ENCODE data around the gene C1RL. TPM values are rescaled to one million over a fixed set of nuclear protein-coding genes. Genes with fewer than 3 reads are reported as not detected.

C1RL gene
- total and polyA plus RNA-seq, 7 donors: 2.7 to 17.0 (median 14.6) TPM

- WGBS, 3 donors: 82 to 87% (median 87%) methylated on average over 6 of the region's 6 CpGs
- intact Hi-C loops (cut with DNase I): loop anchor here (1.0 to 10.0 kb wide), 3 partner anchors 168 to 250 kb away; partner anchors contain the start of genes C12orf57 (in 1 of the 2) and TPI1 (in 1 of the 2)
- Histone ChIP-seq H3K4me3 (no peak overlapping the region), H3K27me3 (ENCODE audit: insufficient read depth in 3 of 3, low read length in 2 of 3) (no peaks in the 10 kb centered on the region), H3K27ac (no peak overlapping the region), H3K4me1 (peaks cover 10% of the 10 kb centered on the region), H3K36me3 (ENCODE audit: insufficient read depth in 1 of 2, low read depth in 1 of 2) (no peaks in the 10 kb centered on the region), H3K9me3 (no peaks in the 10 kb centered on the region)
- DNase-seq (no peak), ATAC-seq (no peak)
- no peak for TF ChIP-seq CTCF (IDR thresholded peaks at IDR 0.05)
Measured at GRCh38 chr12:7114851-7115250, 5.8 kb upstream of the C1RL start.

GRCh38 chr12:7114008-7114407 is 5.0 kb upstream of the C1RL start:
- no peaks in the 10 kb centered on the region for H3K36me3 ChIP-seq (ENCODE audit: insufficient read depth in 1 of 2, low read depth in 1 of 2)
- H3K27ac ChIP-seq: no peak overlapping the region
- ATAC-seq (no peak), DNase-seq (no peak)
- H3K4me3 ChIP-seq: no peak overlapping the region
- WGBS, 3 donors: 87 to 90% (median 87%) methylated on average over 11 of the region's 11 CpGs
- intact Hi-C loops (cut with DNase I): loop anchor here (1.0 to 10.0 kb wide), 3 partner anchors 167 to 249 kb away; partner anchors contain the start of genes C12orf57 (in 1 of the 2) and TPI1 (in 1 of the 2)
- H3K27me3 ChIP-seq (ENCODE audit: insufficient read depth in 3 of 3, low read length in 2 of 3): no peaks in the 10 kb centered on the region
- TF ChIP-seq CTCF (IDR thresholded peaks at IDR 0.05): no peak
- H3K4me1 ChIP-seq: peaks cover 10% of the 10 kb centered on the region
- H3K9me3 ChIP-seq: no peaks in the 10 kb centered on the region

GRCh38 chr12:7113389-7113871 is 4.4 kb upstream of the C1RL start:
- H3K27me3 ChIP-seq (ENCODE audit: insufficient read depth in 3 of 3, low read length in 2 of 3): no peaks in the 10 kb centered on the region
- whole genome bisulfite sequencing, 3 donors: 39 to 46% (median 39%) methylated on average over 5 of the region's 5 CpGs
- intact Hi-C loops (cut with DNase I): loop anchor here (5.0 to 10.0 kb wide), 2 partner anchors 166 to 249 kb away; partner anchors contain the start of gene TPI1 (in 1 of the 2)
- H3K4me1 ChIP-seq: peaks cover 10% of the 10 kb centered on the region
- no peak overlapping the region for H3K27ac ChIP-seq
- ATAC-seq (peak in 2 of 4 donors; percentile 27 to 48), DNase-seq (no peak)
- peak; percentile 81 for TF ChIP-seq CTCF (IDR thresholded peaks at IDR 0.05)
- H3K4me3 ChIP-seq: no peak overlapping the region
- H3K36me3 ChIP-seq (ENCODE audit: insufficient read depth in 1 of 2, low read depth in 1 of 2): no peaks in the 10 kb centered on the region
- H3K9me3 ChIP-seq: no peaks in the 10 kb centered on the region

- intact Hi-C loops (cut with DNase I): loop anchor here (5.0 to 10.0 kb wide), 2 partner anchors 165 to 247 kb away; partner anchors contain the start of gene TPI1 (in 1 of the 2)
- Histone ChIP-seq H3K4me3 (no peak overlapping the region), H3K36me3 (ENCODE audit: insufficient read depth in 1 of 2, low read depth in 1 of 2) (no peaks in the 10 kb centered on the region), H3K9me3 (no peaks in the 10 kb centered on the region), H3K27me3 (ENCODE audit: insufficient read depth in 3 of 3, low read length in 2 of 3) (no peaks in the 10 kb centered on the region), H3K4me1 (peaks cover 14% of the 10 kb centered on the region), H3K27ac (no peak overlapping the region)
- no peak for ATAC-seq
- DNase-seq: no peak
- TF ChIP-seq CTCF (IDR thresholded peaks at IDR 0.05): no peak
- 72 to 85% (median 83%) methylated on average over 4 of the region's 4 CpGs for WGBS, 3 donors
Measured at GRCh38 chr12:7112041-7112440, 3.0 kb upstream of the C1RL start.

- no peaks in the 10 kb centered on the region for H3K27me3 ChIP-seq (ENCODE audit: insufficient read depth in 3 of 3, low read length in 2 of 3)
- intact Hi-C loops (cut with DNase I): loop anchor here (5.0 to 10.0 kb wide), 2 partner anchors 163 to 246 kb away; partner anchors contain the start of gene TPI1 (in 1 of the 2)
- H3K27ac ChIP-seq: no peak overlapping the region
- no peak overlapping the region for H3K4me3 ChIP-seq
- DNase-seq: no peak
- no peaks in the 10 kb centered on the region for H3K9me3 ChIP-seq
- peaks cover 14% of the 10 kb centered on the region for H3K4me1 ChIP-seq
- WGBS, 3 donors: 88 to 92% (median 91%) methylated on average over 5 of the region's 5 CpGs
- no peak for TF ChIP-seq CTCF (IDR thresholded peaks at IDR 0.05)
- no peak for ATAC-seq
- H3K36me3 ChIP-seq (ENCODE audit: insufficient read depth in 1 of 2, low read depth in 1 of 2): no peaks in the 10 kb centered on the region
Measured at GRCh38 chr12:7110661-7111060, 1.6 kb upstream of the C1RL start.
